H1 (cell line): Measurements from ENCODE around the gene MRPS26. TPM values are rescaled to one million over a fixed set of nuclear protein-coding genes. Genes with fewer than 3 reads are reported as not detected.

Experiments used
- CTCF ChIA-PET: fragments of 300-600 bp; sonication (Branson Sonifier 250); formaldehyde crosslinking; loops from one replicate; lab custom pipeline; 2021; ENCODE audit not compliant: partially characterized antibody; lab: Charles Lee
- POLR2A ChIA-PET: fragments of 300-600 bp; sonication (Branson Sonifier 250); formaldehyde crosslinking; loops from one replicate; lab custom pipeline; 2021; ENCODE audit warnings: inconsistent platforms; ENCODE audit not compliant: partially characterized antibody; lab: Charles Lee
- DNase-seq, 2 experiments: peaks; one replicate each; pipeline versions ENCODE4 v3.0.0 to v3.0.0-alpha.2; 2010 to 2022; ENCODE audit warnings: low spot score in 2 of 2, low read depth in 1 of 2, mixed read lengths in 1 of 2
- FAIRE-seq: peaks from 2 replicates; lab custom pipeline; 2011; peaks lifted over from hg19 to GRCh38; lab: Jason Lieb, UNC
- H2AFZ ChIP-seq: 2 replicates; pipeline ENCODE4 v1.8.1; 2012; ENCODE audit warnings: low read length, inconsistent platforms
- H2AK5ac ChIP-seq: 2 replicates; pipeline ENCODE4 v1.6.1; 2013; ENCODE audit warnings: low read depth, low read length
- H2BK120ac ChIP-seq: replicated peaks from 2 replicates; pipeline ENCODE3; 2013; ENCODE audit warnings: low read depth, low read length, inconsistent platforms
- H2BK12ac ChIP-seq: 2 replicates; pipeline ENCODE4 v1.6.1; 2013; ENCODE audit warnings: low read depth, low read length
- H2BK15ac ChIP-seq: 2 replicates; pipeline ENCODE4 v1.6.1; 2013; ENCODE audit warnings: low read length
- H2BK20ac ChIP-seq: 2 replicates; pipeline ENCODE4 v1.6.1; 2013; ENCODE audit warnings: low read length
- H2BK5ac ChIP-seq: 2 replicates; pipeline ENCODE4 v1.6.1; 2013; ENCODE audit warnings: low read depth, low read length
- H3K14ac ChIP-seq: 2 replicates; pipeline ENCODE4 v1.6.1; 2013; ENCODE audit warnings: inconsistent platforms; ENCODE audit not compliant: insufficient read length
- H3K18ac ChIP-seq: 2 replicates; pipeline ENCODE4 v1.6.1; 2013; ENCODE audit warnings: low read length; ENCODE audit errors: extremely low read depth
- H3K23ac ChIP-seq: 2 replicates; pipeline ENCODE4 v1.6.1; 2013; ENCODE audit warnings: inconsistent platforms; ENCODE audit not compliant: insufficient read length
- H3K23me2 ChIP-seq: 2 replicates; pipeline ENCODE4 v1.6.1; 2013; ENCODE audit warnings: low read depth, low read length
- H3K27ac ChIP-seq: 2 replicates; pipeline ENCODE4 v1.6.1; 2011; ENCODE audit warnings: low read depth, low read length, inconsistent platforms
- H3K27me3 ChIP-seq, 4 experiments: replicated peaks in 1 of 4; 1 replicate in 1 of 4; 2 replicates in 3 of 4; pipeline versions ENCODE4 v1.6.1 to v1.8.1; 2011 to 2013; ENCODE audit warnings: low read length in 3 of 4, mild to moderate bottlenecking in 3 of 4, inconsistent platforms in 2 of 4, mixed read lengths in 2 of 4, moderate library complexity in 1 of 4; ENCODE audit not compliant: control insufficient read depth in 3 of 4, insufficient read depth in 3 of 4; ENCODE audit errors: extremely low read depth in 1 of 4
- H3K36me3 ChIP-seq, 4 experiments: 2 replicates each; pipeline versions ENCODE4 v1.6.1 to v1.8.1; 2011 to 2013; ENCODE audit warnings: mild to moderate bottlenecking in 4 of 4, low read length in 3 of 4, moderate library complexity in 2 of 4, control low read depth in 1 of 4, inconsistent platforms in 1 of 4; ENCODE audit not compliant: insufficient read depth in 4 of 4, control insufficient read depth in 2 of 4
- H3K4ac ChIP-seq: replicated peaks from 2 replicates; pipeline ENCODE3; 2013; ENCODE audit warnings: low read length, low read depth, mixed read lengths, inconsistent platforms; ENCODE audit not compliant: insufficient read length
- H3K4me1 ChIP-seq, 4 experiments: replicated peaks in 1 of 4; 1 replicate in 1 of 4; 2 replicates in 3 of 4; pipeline versions ENCODE4 v1.6.1 to v1.8.1; 2011 to 2013; ENCODE audit warnings: low read length in 3 of 4, inconsistent platforms in 2 of 4, mixed read lengths in 1 of 4; ENCODE audit not compliant: insufficient read depth in 4 of 4, control insufficient read depth in 3 of 4
- H3K4me2 ChIP-seq, 2 experiments: 2 replicates each; pipeline versions ENCODE4 v1.6.1 to v1.8.1; 2011 to 2013; ENCODE audit warnings: low read depth in 2 of 2, low read length in 2 of 2, control low read depth in 1 of 2, inconsistent platforms in 1 of 2, mild to moderate bottlenecking in 1 of 2; ENCODE audit not compliant: insufficient read depth in 1 of 2
- H3K4me3 ChIP-seq, 4 experiments: fragments of 200-600, 300-600 bp in 1 of 4; sonication (generic), shearing (Covaris generic), sonication (Bioruptor Twin) in 1 of 4; 2 replicates each; pipeline versions ENCODE4 v1.5.1 to v1.8.1; 2011 to 2016; ENCODE audit warnings: low read length in 4 of 4, low read depth in 3 of 4, control low read depth in 2 of 4, inconsistent platforms in 2 of 4, mild to moderate bottlenecking in 2 of 4, mixed read lengths in 1 of 4, moderate library complexity in 1 of 4; ENCODE audit not compliant: insufficient read depth in 2 of 4; ENCODE audit errors: extremely low read depth in 1 of 4
- H3K56ac ChIP-seq: replicated peaks from 2 replicates; pipeline ENCODE3; 2013; ENCODE audit warnings: low read depth, mild to moderate bottlenecking, mixed read lengths, low read length, inconsistent platforms; ENCODE audit not compliant: insufficient read length
- H3K79me1 ChIP-seq: 2 replicates; pipeline ENCODE4 v1.6.1; 2013; ENCODE audit warnings: low read depth, low read length, control low read depth
- H3K79me2 ChIP-seq, 2 experiments: 2 replicates each; pipeline versions ENCODE4 v1.6.1 to v1.8.1; 2012 to 2013; ENCODE audit warnings: low read length in 2 of 2, mild to moderate bottlenecking in 2 of 2, inconsistent platforms in 1 of 2; ENCODE audit not compliant: insufficient read depth in 2 of 2, control insufficient read depth in 1 of 2
- H3K9ac ChIP-seq, 4 experiments: replicated peaks in 1 of 4; 1 replicate in 1 of 4; 2 replicates in 3 of 4; pipeline versions ENCODE4 v1.6.1 to v1.8.1; 2011 to 2013; ENCODE audit warnings: low read depth in 3 of 4, low read length in 3 of 4, control low read depth in 2 of 4, mild to moderate bottlenecking in 2 of 4, moderate library complexity in 2 of 4, inconsistent platforms in 1 of 4; ENCODE audit errors: extremely low read depth in 1 of 4
- H3K9me3 ChIP-seq, 2 experiments: 2 replicates each; pipeline versions ENCODE4 v1.6.1 to v1.8.1; 2012 to 2013; ENCODE audit warnings: mild to moderate bottlenecking in 2 of 2, moderate library complexity in 2 of 2, control low read depth in 1 of 2, inconsistent platforms in 1 of 2, low read depth in 1 of 2, low read length in 1 of 2, mixed read lengths in 1 of 2; ENCODE audit not compliant: insufficient read depth in 2 of 2
- H4K20me1 ChIP-seq, 2 experiments: replicated peaks in 1 of 2; 2 replicates each; pipeline versions ENCODE3 to v1.8.1; 2011 to 2013; ENCODE audit warnings: inconsistent platforms in 2 of 2, low read length in 2 of 2, mild to moderate bottlenecking in 1 of 2; ENCODE audit not compliant: insufficient read depth in 2 of 2, control insufficient read depth in 1 of 2
- H4K5ac ChIP-seq: 2 replicates; pipeline ENCODE4 v1.6.1; 2013; ENCODE audit warnings: low read length, low read depth, mixed read lengths, inconsistent platforms; ENCODE audit not compliant: insufficient read length
- H4K8ac ChIP-seq: 2 replicates; pipeline ENCODE4 v1.8.0; 2013; ENCODE audit warnings: mild to moderate bottlenecking, moderate library complexity, low read length, inconsistent platforms; ENCODE audit not compliant: insufficient read depth; ENCODE audit errors: extremely low read depth
- H4K91ac ChIP-seq: replicated peaks from 2 replicates; pipeline ENCODE3; 2013; ENCODE audit warnings: low read length, mixed read lengths, inconsistent platforms; ENCODE audit not compliant: insufficient read length
- CBX5 ChIP-seq: fragments of 300-800, 300-1000 bp; sonication (generic); IDR thresholded peaks from 2 replicates; pipeline ENCODE4 v1.7.1; 2016; ENCODE audit warnings: antibody characterized with exemption, low read length, low read depth
- CEBPB ChIP-seq: IDR thresholded peaks from 2 replicates; pipeline ENCODE4 v1.6.1; 2012; ENCODE audit warnings: low read depth, low read length
- SIN3A ChIP-seq, 2 experiments: IDR thresholded peaks in 1 of 2; conservative IDR thresholded peaks in 1 of 2; 2 replicates each; pipeline ENCODE4 v1.6.1; 2011 to 2012; ENCODE audit warnings: low read length in 2 of 2, improper control_type of control experiment in 1 of 2, low read depth in 1 of 2, mild to moderate bottlenecking in 1 of 2
- WGBS, 2 experiments: shearing (Covaris generic) in 1 of 2; methylation state at CpG; one replicate each; pipeline versions ENCODE4 v1.1.6 to v1.1.7; 2013 to 2015; ENCODE audit warnings: low lambda C conversion rate in 2 of 2, mixed read lengths in 2 of 2, inconsistent platforms in 1 of 2, low coverage in 1 of 2, missing lambda C conversion rate in 1 of 2; ENCODE audit not compliant: insufficient replicate concordance in 2 of 2, insufficient coverage in 1 of 2, insufficient read length in 1 of 2; ENCODE audit errors: extremely low coverage in 1 of 2, missing lambda C conversion rate in 1 of 2; 5-methylcytosine and 5-hydroxymethylcytosine counted together
- polyA plus RNA-seq, 7 experiments: library from polyadenylated mRNA; depleted of rRNA in 3 of 7; stranded (reverse) in 5 of 7; unstranded in 2 of 7; fragments of >200 nt in 5 of 7; fragments of 200-250 nt in 2 of 7; gene quantifications; 1 replicate in 5 of 7; 2 replicates in 1 of 7; 4 replicates in 1 of 7; pipeline versions ENCODE4 v1.2.1 to v1.2.3, GENCODE V29; 2011 to 2013; ENCODE audit warnings: missing spikeins in 2 of 7, mixed read lengths in 2 of 7
- total RNA-seq: library from RNA; stranded (reverse); fragmentation: NEBNext Ultra II Directional; extraction: Animal tissue kit (Norgen Biotek cat#: 25700); gene quantifications from 2 replicates; pipeline ENCODE4 v1.2.1, GENCODE V29; 2021
- TF ChIP-seq, protein P1 (sequence below): IDR thresholded peaks from 2 replicates; pipeline ENCODE4 v1.6.1; 2012; ENCODE audit warnings: low read length, inconsistent platforms

The MRPS26 gene
- total and polyA plus RNA-seq, 2 of the 8 experiments (the other 6 are each of a cell fraction or from before 2014, with no cell fraction given), result 83.6 to 103 TPM

DNA sequence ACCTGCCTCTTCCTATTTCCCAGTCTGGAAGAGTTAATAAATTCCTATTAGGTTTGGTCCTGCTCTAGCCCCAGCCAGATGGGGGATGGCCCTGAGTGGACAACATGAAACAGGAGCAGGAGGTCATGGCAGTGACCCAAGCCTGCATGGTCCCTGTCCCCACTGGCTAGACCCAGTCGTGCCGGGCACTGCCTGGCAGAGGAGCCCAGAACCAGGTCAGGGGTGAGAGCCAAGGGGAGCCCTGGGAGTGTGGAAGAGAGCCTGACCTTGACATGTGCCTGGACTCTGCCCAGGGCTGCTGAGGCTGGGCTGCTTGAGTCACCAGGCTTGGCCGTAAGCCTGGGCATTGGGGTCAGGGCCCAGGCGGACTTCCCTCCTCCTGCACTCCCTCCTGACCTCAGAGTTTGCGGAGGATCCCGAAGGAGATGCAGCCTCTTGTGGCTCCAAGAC, 35.1 kb downstream of the MRPS26 start:
- Histone ChIP-seq H3K4ac (no peak overlapping the region), H2BK15ac (no peak overlapping the region), H4K8ac (no peak overlapping the region; the same call in 1 of the 2 replicates), H3K14ac (no peak overlapping the region), H2AFZ (no peak overlapping the region), H3K23ac (no peak overlapping the region), H2BK120ac (no peak overlapping the region), H2BK12ac (no peak overlapping the region)
- FAIRE-seq, result no peak
- TF ChIP-seq CEBPB (no peak), SIN3A (conservative IDR thresholded peaks at IDR 0.05 in 1 of 2, IDR thresholded peaks at IDR 0.05 in 1 of 2; ENCODE audit: low read depth in 1 of 2, low read length in 2 of 2) (no peak), CBX5 (no peak)
- TF ChIP-seq, protein P1, sequence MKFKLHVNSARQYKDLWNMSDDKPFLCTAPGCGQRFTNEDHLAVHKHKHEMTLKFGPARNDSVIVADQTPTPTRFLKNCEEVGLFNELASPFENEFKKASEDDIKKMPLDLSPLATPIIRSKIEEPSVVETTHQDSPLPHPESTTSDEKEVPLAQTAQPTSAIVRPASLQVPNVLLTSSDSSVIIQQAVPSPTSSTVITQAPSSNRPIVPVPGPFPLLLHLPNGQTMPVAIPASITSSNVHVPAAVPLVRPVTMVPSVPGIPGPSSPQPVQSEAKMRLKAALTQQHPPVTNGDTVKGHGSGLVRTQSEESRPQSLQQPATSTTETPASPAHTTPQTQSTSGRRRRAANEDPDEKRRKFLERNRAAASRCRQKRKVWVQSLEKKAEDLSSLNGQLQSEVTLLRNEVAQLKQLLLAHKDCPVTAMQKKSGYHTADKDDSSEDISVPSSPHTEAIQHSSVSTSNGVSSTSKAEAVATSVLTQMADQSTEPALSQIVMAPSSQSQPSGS, result no peak
- TF ChIP-seq, all 59 proteins: peak for 0
- Histone ChIP-seq H3K27ac (no peak overlapping the region), H3K18ac (no peak overlapping the region), H3K27me3 (peaks cover 27 to 43% (median 37%) of the 10 kb centered on the region in 4 experiments), H3K36me3 (no peaks in the 10 kb centered on the region), H3K4me2 (no peak overlapping the region), H4K5ac (no peak overlapping the region), H3K79me1 (no peaks in the 10 kb centered on the region), H3K9ac (no peak overlapping the region), H2BK5ac (no peak overlapping the region), H3K23me2 (peaks cover 11% of the 10 kb centered on the region; the same call in 1 of the 2 replicates), H3K56ac (no peak overlapping the region), H2AK5ac (no peak overlapping the region), H4K20me1 (no peaks in the 10 kb centered on the region), H3K4me1 (peaks cover 0 to 8% (median 6%) of the 10 kb centered on the region in 4 experiments; a peak in 5 of 7 replicates), H3K79me2 (no peaks in the 10 kb centered on the region), H2BK20ac (no peak overlapping the region), H3K9me3 (no peaks in the 10 kb centered on the region), H3K4me3 (no peak overlapping the region), H4K91ac (no peak overlapping the region)
- ChIA-PET CTCF (interaction anchor here (4.1 kb wide), 1 partner anchor 12 kb away, joined by 14 read pairs; no protein-coding TSS in a partner anchor), POLR2A (no interaction called here)
- 84% methylated on average over 6 of the region's 6 CpGs; no CpG with 5 or more reads in 1 of the 2 experiments for WGBS, 2 experiments
- no peak for DNase-seq
